ENCODE results near the gene MICOS13.
"Not testable (repeated sequence)": the region's sequence is repeated elsewhere in the genome, so short reads cannot be mapped to it uniquely, and the experiment has no call there.

MICOS13 gene

GRCh38 chr19:5698635-5699422, 18.5 kb upstream of the MICOS13 start:
- no peak for DNase-seq

- DNase-seq = no peak
Measured at GRCh38 chr19:5697890-5698634, 17.7 kb upstream of the MICOS13 start.

- no peak for DNase-seq
Measured at GRCh38 chr19:5697022-5697889, 16.9 kb upstream of the MICOS13 start.

GRCh38 chr19:5696196-5697021, 16.1 kb upstream of the MICOS13 start:
- DNase-seq = no peak

GRCh38 chr19:5695649-5696195, 15.4 kb upstream of the MICOS13 start:
- DNase-seq = no peak

- no peak for DNase-seq
Measured at GRCh38 chr19:5694956-5695648, 14.8 kb upstream of the MICOS13 start.

GRCh38 chr19:5694167-5694955, 14.0 kb upstream of the MICOS13 start:
- no peak for DNase-seq

GRCh38 chr19:5693195-5694166, 13.2 kb upstream of the MICOS13 start:
- DNase-seq = no peak

GRCh38 chr19:5692723-5693194, 12.4 kb upstream of the MICOS13 start:
- DNase-seq = no peak

- DNase-seq = no peak
Measured at GRCh38 chr19:5691822-5692722, 11.8 kb upstream of the MICOS13 start.

GRCh38 chr19:5690955-5691821, 10.9 kb upstream of the MICOS13 start:
- DNase-seq = peak; percentile 49

GRCh38 chr19:5690125-5690954, 10.0 kb upstream of the MICOS13 start, which contains the start of gene RPL36:
TSS of gene RPL36 (plus strand) at chr19:5690295. CDS start at chr19:5690508, 213 bp downstream.
- peak; percentile 95 for DNase-seq

GRCh38 chr19:5688262-5688881, 8.1 kb upstream of the MICOS13 start:
- not testable (repeated sequence) for DNase-seq

GRCh38 chr19:5687360-5688198, 7.3 kb upstream of the MICOS13 start:
- DNase-seq = no peak

All from fibroblast of skin of right biceps (primary cell).